PC-3 (cell line): Measurements from ENCODE around the gene BCHE. TPM values are rescaled to one million over a fixed set of nuclear protein-coding genes. Genes with fewer than 3 reads are reported as not detected.

Source experiments
- ATAC-seq: fragments of 200-7000 bp; cut with Tn5 transposase; 2 replicates; pipeline ENCODE4 v1.9.1; 2020; ENCODE audit warnings: mild to moderate bottlenecking, moderate library complexity
- BruUV-seq: library from RNA; stranded (reverse); fragments of 400-500 nt; replicated peaks from 2 replicates; lab custom pipeline; 2021; lab: Mats Ljungman, UMichigan
- CTCF ChIA-PET: fragments of 300-600 bp; sonication (Branson Sonifier 250); formaldehyde crosslinking; loops from one replicate; lab custom pipeline; 2022; ENCODE audit warnings: antibody characterized with exemption; lab: Charles Lee
- POLR2A ChIA-PET: fragments of 300-600 bp; sonication (Branson Sonifier 250); formaldehyde crosslinking; loops from one replicate; lab custom pipeline; 2022; ENCODE audit warnings: antibody characterized with exemption; ENCODE audit not compliant: unreplicated experiment; lab: Charles Lee
- DNase-seq: peaks from one replicate; pipeline ENCODE4 v3.0.0-alpha.2; 2015
- H2AFZ ChIP-seq: fragments of 300-600 bp; sonication (generic); 2 replicates; pipeline ENCODE4 v1.6.0; 2016; ENCODE audit warnings: antibody characterized with exemption, low read length
- H3F3A ChIP-seq: fragments of 300-600 bp; sonication (generic); one replicate; pipeline ENCODE4 v1.6.0; 2017; ENCODE audit warnings: antibody characterized with exemption, low read length, control low read depth, mild to moderate bottlenecking; ENCODE audit not compliant: unreplicated experiment
- H3K27ac ChIP-seq: fragments of 300-600 bp; sonication (generic); 2 replicates; pipeline ENCODE4 v1.5.1; 2016; ENCODE audit warnings: mild to moderate bottlenecking, low read length
- H3K27me3 ChIP-seq: fragments of 300-600 bp; sonication (generic); 2 replicates; pipeline ENCODE4 v1.6.1; 2016; ENCODE audit warnings: low read length, mixed read lengths
- H3K36me3 ChIP-seq: fragments of 300-600 bp; sonication (generic); 2 replicates; pipeline ENCODE4 v1.6.1; 2016; ENCODE audit warnings: low read depth, mixed run types, low read length, mixed read lengths
- H3K4me1 ChIP-seq: fragments of 300-600 bp; sonication (generic); 2 replicates; pipeline ENCODE4 v1.5.1; 2016; ENCODE audit warnings: low read length; ENCODE audit not compliant: insufficient read depth
- H3K4me2 ChIP-seq: fragments of 300-600 bp; sonication (generic); 2 replicates; pipeline ENCODE4 v1.6.0; 2016; ENCODE audit warnings: low read length
- H3K4me3 ChIP-seq: fragments of 300-600 bp; sonication (generic); 2 replicates; pipeline ENCODE4 v1.5.1; 2016; ENCODE audit warnings: mild to moderate bottlenecking, low read length, mixed read lengths
- H3K79me2 ChIP-seq: fragments of 300-600 bp; sonication (generic); 2 replicates; pipeline ENCODE4 v1.6.1; 2017; ENCODE audit warnings: low read length, mixed read lengths
- H3K9ac ChIP-seq: fragments of 300-600 bp; sonication (generic); 2 replicates; pipeline ENCODE4 v1.6.0; 2016; ENCODE audit warnings: mild to moderate bottlenecking, low read length
- H3K9me2 ChIP-seq: fragments of 300-600 bp; sonication (generic); replicated peaks from 2 replicates; pipeline ENCODE4 v1.6.1; 2016; ENCODE audit warnings: mixed run types, low read length, mixed read lengths
- H3K9me3 ChIP-seq: fragments of 300-600 bp; sonication (generic); 2 replicates; pipeline ENCODE4 v1.6.1; 2016; ENCODE audit warnings: low read length, mixed read lengths
- H4K20me1 ChIP-seq: fragments of 300-600 bp; sonication (generic); 2 replicates; pipeline ENCODE4 v1.6.1; 2016; ENCODE audit warnings: low read length, mixed read lengths
- CTCF ChIP-seq: fragments of 300-600 bp; sonication (generic); conservative IDR thresholded peaks from 2 replicates; pipeline ENCODE4 v1.5.1; 2017; ENCODE audit warnings: antibody characterized with exemption, low read depth, mild to moderate bottlenecking, low read length
- EZH2phosphoT487 ChIP-seq: fragments of 300-600 bp; sonication (generic); IDR thresholded peaks from 2 replicates; pipeline ENCODE4 v1.6.1; 2018; ENCODE audit warnings: mild to moderate bottlenecking, antibody characterized with exemption, low read length, borderline replicate concordance
- intact Hi-C: fragments of 100-400 bp; cut with micrococcal nuclease; formaldehyde crosslinking; loops from 2 replicates; pipeline ENCODE4 v1.9.0; 2023
- total RNA-seq: library from RNA; depleted of rRNA; stranded (reverse); fragments of >200 nt; gene quantifications from 2 replicates; pipeline ENCODE4 v1.2.3, GENCODE V29; 2014

BCHE gene
- total RNA-seq, 1 experiment from 2014 or later = 0.18 TPM

- BruUV-seq = no TSS peak
- peak overlapping the region; percentile 53; the same call in 1 of the 2 replicates for H2AFZ ChIP-seq
- CTCF ChIA-PET = no interaction called here
These were observed 111.9 kb downstream of the BCHE start for GRCh38 chr3:165725296-165725695.

More at GRCh38 chr3:165725296-165725695, 111.9 kb downstream of the BCHE start:
- Histone ChIP-seq H3K4me3 (no peak overlapping the region), H3K27me3 (no peaks in the 10 kb centered on the region), H3K4me2 (no peak overlapping the region), H4K20me1 (no peaks in the 10 kb centered on the region), H3K36me3 (no peaks in the 10 kb centered on the region), H3K9me2 (no peaks in the 10 kb centered on the region), H3K9ac (no peak overlapping the region), H3K9me3 (no peaks in the 10 kb centered on the region), H3K4me1 (no peaks in the 10 kb centered on the region), H3F3A (no peaks in the 10 kb centered on the region), H3K79me2 (no peaks in the 10 kb centered on the region), H3K27ac (no peak overlapping the region)
- DNase-seq (no peak), ATAC-seq (no peak)
- POLR2A ChIA-PET = no interaction called here
- no peak for TF ChIP-seq CTCF
- no peak for TF ChIP-seq EZH2phosphoT487
- intact Hi-C loops = no loop called here
